ENCODE data around the gene LY6G5B.

Gene LY6G5B

DNA sequence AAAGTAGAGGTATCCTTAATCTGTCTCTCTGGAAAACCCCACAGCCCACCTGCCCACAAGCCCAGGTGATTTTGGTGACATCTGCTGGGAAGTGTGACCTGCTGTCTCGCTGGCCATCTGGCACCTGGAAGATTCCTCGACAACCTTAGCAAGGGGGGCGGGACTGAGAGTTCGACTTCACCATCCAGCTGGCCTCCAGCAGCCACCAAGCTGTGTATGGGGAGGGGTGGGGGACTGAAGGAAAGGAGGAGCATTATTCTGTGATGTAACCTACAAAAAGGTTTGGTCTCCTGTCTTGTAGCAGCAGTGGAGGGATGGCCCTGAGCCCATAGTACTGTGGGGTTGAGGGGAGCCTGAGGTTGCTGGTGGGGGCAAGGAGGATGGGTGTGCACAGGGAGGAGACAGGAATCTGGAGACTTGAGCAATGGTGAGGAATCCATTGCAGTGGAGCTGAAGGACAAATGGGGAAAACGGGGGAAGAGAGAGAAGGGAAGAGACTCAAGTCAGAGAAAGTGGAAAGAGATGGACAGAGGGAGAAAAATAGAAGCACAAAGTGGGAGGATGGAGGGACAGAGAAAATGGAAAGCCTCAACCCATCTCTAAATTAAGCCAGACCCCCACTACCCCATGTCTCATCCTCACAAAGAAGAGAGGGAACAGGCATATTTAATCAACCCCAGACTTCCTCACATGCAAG is 40.9 kb downstream of the LY6G5B start:
- H2AFZ ChIP-seq (ENCODE audit: low read depth, low read length) = no peak overlapping the region
- no peak overlapping the region for H3K27ac ChIP-seq (ENCODE audit: low read length)
- no peak overlapping the region for H3K4me2 ChIP-seq (ENCODE audit: low read length)
- no peaks in the 10 kb centered on the region for H4K20me1 ChIP-seq (ENCODE audit: insufficient read depth, low read length)
- no peaks in the 10 kb centered on the region for H3K79me2 ChIP-seq (ENCODE audit: low read length)
- H3K9me3 ChIP-seq (ENCODE audit: insufficient read depth, low read length) = no peaks in the 10 kb centered on the region
- TF ChIP-seq, protein P1, sequence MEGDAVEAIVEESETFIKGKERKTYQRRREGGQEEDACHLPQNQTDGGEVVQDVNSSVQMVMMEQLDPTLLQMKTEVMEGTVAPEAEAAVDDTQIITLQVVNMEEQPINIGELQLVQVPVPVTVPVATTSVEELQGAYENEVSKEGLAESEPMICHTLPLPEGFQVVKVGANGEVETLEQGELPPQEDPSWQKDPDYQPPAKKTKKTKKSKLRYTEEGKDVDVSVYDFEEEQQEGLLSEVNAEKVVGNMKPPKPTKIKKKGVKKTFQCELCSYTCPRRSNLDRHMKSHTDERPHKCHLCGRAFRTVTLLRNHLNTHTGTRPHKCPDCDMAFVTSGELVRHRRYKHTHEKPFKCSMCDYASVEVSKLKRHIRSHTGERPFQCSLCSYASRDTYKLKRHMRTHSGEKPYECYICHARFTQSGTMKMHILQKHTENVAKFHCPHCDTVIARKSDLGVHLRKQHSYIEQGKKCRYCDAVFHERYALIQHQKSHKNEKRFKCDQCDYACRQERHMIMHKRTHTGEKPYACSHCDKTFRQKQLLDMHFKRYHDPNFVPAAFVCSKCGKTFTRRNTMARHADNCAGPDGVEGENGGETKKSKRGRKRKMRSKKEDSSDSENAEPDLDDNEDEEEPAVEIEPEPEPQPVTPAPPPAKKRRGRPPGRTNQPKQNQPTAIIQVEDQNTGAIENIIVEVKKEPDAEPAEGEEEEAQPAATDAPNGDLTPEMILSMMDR (IDR thresholded peaks at IDR 0.05; ENCODE audit: low read depth, low read length) = no peak
- TF ChIP-seq EZH2phosphoT487 (IDR thresholded peaks at IDR 0.05; ENCODE audit: low read depth) = no peak
- no peaks in the 10 kb centered on the region for H3K36me3 ChIP-seq (replicated peaks; ENCODE audit: low read depth, low read length)
- H3K9ac ChIP-seq (ENCODE audit: low read length) = no peak overlapping the region
- no peaks in the 10 kb centered on the region for H3K27me3 ChIP-seq (ENCODE audit: low read depth, low read length)
- no peak overlapping the region for H3K4me3 ChIP-seq (ENCODE audit: low read length)
- H3K4me1 ChIP-seq (ENCODE audit: low read length) = peaks cover 6% of the 10 kb centered on the region

DNA sequence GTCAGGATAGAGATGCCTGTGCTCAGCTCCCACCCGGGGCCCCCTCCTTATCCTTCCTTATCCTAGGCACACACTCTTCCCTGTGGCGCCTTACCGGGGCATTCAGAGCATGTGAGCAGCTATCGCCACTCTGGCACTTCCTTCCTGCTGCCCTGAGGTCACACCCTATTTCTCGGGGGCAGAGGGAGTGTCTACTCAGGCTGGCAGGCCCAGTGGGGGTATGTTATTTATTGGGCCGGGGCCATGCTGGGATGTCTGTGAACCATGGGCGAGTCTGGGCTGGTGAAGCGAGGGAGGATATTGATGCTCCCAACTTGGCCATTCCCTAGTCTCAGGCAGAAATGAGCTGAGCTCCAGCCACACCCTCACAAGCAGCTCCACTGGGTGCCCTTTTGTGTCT is 41.5 kb downstream of the LY6G5B start:
- Histone ChIP-seq H3K9me3 (ENCODE audit: insufficient read depth, low read length) (no peaks in the 10 kb centered on the region), H3K27me3 (ENCODE audit: low read depth, low read length) (no peaks in the 10 kb centered on the region), H3K4me1 (ENCODE audit: low read length) (peaks cover 6% of the 10 kb centered on the region), H3K36me3 (replicated peaks; ENCODE audit: low read depth, low read length) (no peaks in the 10 kb centered on the region), H3K4me2 (ENCODE audit: low read length) (no peak overlapping the region), H3K27ac (ENCODE audit: low read length) (no peak overlapping the region), H3K79me2 (ENCODE audit: low read length) (no peaks in the 10 kb centered on the region), H3K4me3 (ENCODE audit: low read length) (no peak overlapping the region), H4K20me1 (ENCODE audit: insufficient read depth, low read length) (no peaks in the 10 kb centered on the region), H3K9ac (ENCODE audit: low read length) (no peak overlapping the region), H2AFZ (ENCODE audit: low read depth, low read length) (no peak overlapping the region)
- no peak for TF ChIP-seq EZH2phosphoT487 (IDR thresholded peaks at IDR 0.05; ENCODE audit: low read depth)
- TF ChIP-seq, protein P1 (IDR thresholded peaks at IDR 0.05; ENCODE audit: low read depth, low read length) = no peak

DNA sequence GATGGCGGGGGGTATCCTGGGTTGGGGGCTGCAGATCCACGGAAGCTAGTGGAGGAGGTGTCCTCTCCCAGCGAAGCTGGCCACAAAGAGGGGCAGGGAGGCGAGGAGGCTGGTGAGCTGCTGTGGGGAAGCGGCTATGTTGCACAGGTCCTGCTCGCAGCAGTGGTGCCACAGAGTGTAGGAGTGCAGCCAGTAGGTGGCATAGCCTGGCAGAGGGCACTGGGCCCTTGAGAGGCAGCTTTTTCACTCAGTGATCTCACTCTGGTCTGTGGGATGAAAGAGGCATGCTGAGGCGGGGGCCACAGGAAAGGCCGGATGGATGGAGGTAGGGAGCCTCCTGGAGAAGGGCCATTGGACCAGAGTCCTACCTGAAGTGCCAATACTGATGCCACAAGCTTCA is 42.5 kb downstream of the LY6G5B start:
- H3K4me1 ChIP-seq (ENCODE audit: low read length) = peaks cover 6% of the 10 kb centered on the region
- no peaks in the 10 kb centered on the region for H4K20me1 ChIP-seq (ENCODE audit: insufficient read depth, low read length)
- TF ChIP-seq, protein P1 (IDR thresholded peaks at IDR 0.05; ENCODE audit: low read depth, low read length) = peak; percentile 19
- TF ChIP-seq EZH2phosphoT487 (IDR thresholded peaks at IDR 0.05; ENCODE audit: low read depth) = no peak
- no peak overlapping the region for H3K4me2 ChIP-seq (ENCODE audit: low read length)
- H2AFZ ChIP-seq (ENCODE audit: low read depth, low read length) = no peak overlapping the region
- no peaks in the 10 kb centered on the region for H3K9me3 ChIP-seq (ENCODE audit: insufficient read depth, low read length)
- no peaks in the 10 kb centered on the region for H3K27me3 ChIP-seq (ENCODE audit: low read depth, low read length)
- no peaks in the 10 kb centered on the region for H3K79me2 ChIP-seq (ENCODE audit: low read length)
- H3K4me3 ChIP-seq (ENCODE audit: low read length) = no peak overlapping the region
- H3K9ac ChIP-seq (ENCODE audit: low read length) = no peak overlapping the region
- H3K36me3 ChIP-seq (replicated peaks; ENCODE audit: low read depth, low read length) = no peaks in the 10 kb centered on the region
- H3K27ac ChIP-seq (ENCODE audit: low read length) = no peak overlapping the region

DNA sequence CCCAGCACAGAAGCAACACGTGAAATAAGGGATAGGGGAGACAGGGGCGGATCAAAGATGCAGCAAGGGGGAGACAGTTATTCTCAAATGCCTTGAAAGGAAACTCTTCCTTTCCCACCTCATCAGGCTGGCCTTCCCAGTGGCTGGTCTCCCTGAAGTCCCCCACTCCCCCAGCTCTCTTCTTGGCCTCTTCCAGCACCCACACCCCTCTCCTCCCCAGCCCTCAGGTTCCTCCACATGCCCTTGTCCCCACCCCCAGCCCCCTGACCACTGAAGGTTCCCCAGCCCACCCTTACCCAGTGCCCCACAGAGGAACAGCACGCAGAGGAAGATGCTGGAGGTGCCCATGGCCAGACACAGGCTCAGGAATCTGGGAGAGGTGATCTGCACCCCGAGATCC is 43.7 kb downstream of the LY6G5B start:
- no peaks in the 10 kb centered on the region for H3K79me2 ChIP-seq (ENCODE audit: low read length)
- no peak overlapping the region for H2AFZ ChIP-seq (ENCODE audit: low read depth, low read length)
- no peak overlapping the region for H3K4me2 ChIP-seq (ENCODE audit: low read length)
- no peaks in the 10 kb centered on the region for H3K36me3 ChIP-seq (replicated peaks; ENCODE audit: low read depth, low read length)
- no peaks in the 10 kb centered on the region for H4K20me1 ChIP-seq (ENCODE audit: insufficient read depth, low read length)
- H3K27me3 ChIP-seq (ENCODE audit: low read depth, low read length) = no peaks in the 10 kb centered on the region
- H3K4me1 ChIP-seq (ENCODE audit: low read length) = peaks cover 6% of the 10 kb centered on the region
- H3K9ac ChIP-seq (ENCODE audit: low read length) = no peak overlapping the region
- H3K9me3 ChIP-seq (ENCODE audit: insufficient read depth, low read length) = no peaks in the 10 kb centered on the region
- TF ChIP-seq EZH2phosphoT487 (IDR thresholded peaks at IDR 0.05; ENCODE audit: low read depth) = no peak
- TF ChIP-seq, protein P1 (IDR thresholded peaks at IDR 0.05; ENCODE audit: low read depth, low read length) = no peak
- H3K27ac ChIP-seq (ENCODE audit: low read length) = no peak overlapping the region
- no peak overlapping the region for H3K4me3 ChIP-seq (ENCODE audit: low read length)

All from OCI-LY3 (cell line).